ENCODE data around the gene BBC3.

The BBC3 gene

DNA sequence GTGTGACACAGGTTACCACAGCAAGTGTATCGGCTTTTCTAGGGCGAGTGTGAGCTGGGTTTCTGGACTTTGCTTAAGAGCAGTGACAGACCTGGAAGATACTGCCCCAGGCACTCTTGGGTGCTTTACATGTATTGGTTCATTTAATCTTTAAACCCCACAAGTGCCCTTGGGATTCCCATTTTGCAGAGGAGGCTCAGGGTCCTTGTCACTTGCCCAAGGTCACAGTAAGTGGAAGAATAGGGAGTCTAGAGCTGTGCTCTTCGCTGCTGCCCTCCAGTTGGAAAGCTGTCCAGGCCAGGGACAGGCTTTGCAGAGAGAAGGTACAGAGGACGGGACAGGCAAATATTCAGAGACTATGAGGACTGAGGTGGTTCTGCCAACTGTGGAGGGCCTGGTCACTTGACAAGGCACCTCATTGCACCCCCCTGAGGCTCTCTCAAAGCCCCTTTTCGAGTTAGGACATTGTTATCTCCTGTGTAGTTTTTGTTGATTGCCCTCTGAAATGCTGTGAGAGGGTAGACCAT, 42.4 kb downstream of the BBC3 start:
- no peak for DNase-seq

DNA sequence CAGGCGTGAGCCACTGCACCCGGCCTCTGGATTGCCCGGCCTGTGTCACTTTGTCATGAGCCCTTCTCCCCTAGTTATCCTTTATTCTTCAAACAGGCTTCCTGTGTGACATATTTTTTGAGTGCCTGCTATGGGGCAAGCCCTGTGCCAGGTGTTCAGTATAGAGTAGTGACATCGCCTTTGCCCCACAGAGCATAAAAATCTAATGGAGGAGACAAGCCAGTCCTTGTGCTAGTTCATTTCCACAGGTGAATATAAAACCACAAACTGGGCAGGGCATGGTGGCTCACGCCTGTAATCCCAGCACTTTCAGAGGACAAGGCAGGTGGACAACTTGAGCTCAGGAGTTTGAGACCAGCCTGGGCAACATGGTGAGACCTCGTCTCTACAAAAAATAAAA, 43.2 kb downstream of the BBC3 start:
- DNase-seq, result no peak

GRCh38 chr19:47187335-47187655, 43.7 kb downstream of the BBC3 start:
- no peak for DNase-seq

GRCh38 chr19:47186446-47187334, 44.3 kb downstream of the BBC3 start:
- DNase-seq, result no peak

- DNase-seq, result no peak
These were observed 47.4 kb downstream of the BBC3 start for GRCh38 chr19:47183601-47184000.

- no peak for DNase-seq
These were observed 51.2 kb downstream of the BBC3 start for GRCh38 chr19:47179653-47180310.

DNA sequence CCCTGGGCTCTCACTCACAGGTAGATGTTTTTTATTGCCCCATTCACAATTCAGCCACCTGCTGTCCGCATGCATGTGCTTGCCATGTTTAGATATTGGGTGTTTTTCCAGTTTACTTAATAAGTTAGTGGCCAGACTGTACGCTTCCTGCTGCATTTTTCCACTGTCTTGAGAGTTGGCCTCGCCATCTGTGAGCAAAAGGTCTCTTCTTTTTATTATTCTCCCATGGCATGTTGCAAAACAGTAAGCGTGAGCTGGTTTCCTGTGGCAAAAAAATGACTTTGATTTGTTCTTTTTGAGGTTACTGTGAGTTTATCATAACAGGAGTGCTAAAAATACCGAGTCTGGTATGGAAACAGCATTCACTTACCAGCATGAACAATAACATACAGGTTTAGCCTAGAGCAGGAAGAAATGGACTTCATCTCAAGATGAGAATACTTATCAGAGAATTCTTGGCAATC, 54.3 kb downstream of the BBC3 start:
- no peak for DNase-seq

- DNase-seq, result no peak
These were observed 54.9 kb downstream of the BBC3 start for GRCh38 chr19:47176071-47176626.

- no peak for DNase-seq
These were observed 58.1 kb downstream of the BBC3 start for GRCh38 chr19:47172666-47173455.

Data from hematopoietic multipotent progenitor cell treated with erythropoietin and hydrocortisone succinate and interleukin-3 and kit ligand, for 6 days (in vitro differentiated cells).